Activated CD8-positive, alpha-beta memory T cell treated with anti-CD3 and anti-CD28 coated beads, Interleukin-2, amount 50 U/mL, for 4 hours (primary cell): ENCODE measurements around the gene PTGES3.

Experiments used
- DNase-seq: peaks from one replicate; pipeline ENCODE4 v3.0.0-alpha.2; 2020

Gene PTGES3

DNA sequence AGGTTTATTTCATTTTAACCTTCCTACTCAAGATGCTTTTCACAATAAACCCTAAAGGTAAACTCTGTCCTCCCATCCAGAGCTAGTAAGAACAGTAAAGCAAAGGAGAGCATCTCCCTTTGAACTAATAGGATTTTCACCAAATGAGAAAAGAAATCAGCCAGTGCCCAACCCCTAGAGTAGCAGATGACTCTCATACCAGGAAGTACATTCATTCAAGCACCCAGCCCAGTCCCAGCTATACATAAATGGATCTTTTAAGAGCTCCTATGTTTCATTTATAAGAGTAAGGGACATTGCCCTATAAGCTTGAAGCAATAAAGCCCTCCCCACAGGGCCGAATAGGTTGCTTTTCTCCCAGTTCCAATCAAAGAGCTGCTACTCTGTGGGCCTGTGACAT is 65.5 kb downstream of the PTGES3 start:
- DNase-seq = no peak

- no peak for DNase-seq
Observed at GRCh38 chr12:56616925-56617324, 71.2 kb downstream of the PTGES3 start.

- DNase-seq = no peak
Observed at GRCh38 chr12:56616244-56616643, 71.8 kb downstream of the PTGES3 start.

GRCh38 chr12:56614627-56615026 is 73.5 kb downstream of the PTGES3 start:
- no peak for DNase-seq
